ENCODE results near the gene FNDC4. TPM values are rescaled to one million over a fixed set of nuclear protein-coding genes. Genes with fewer than 3 reads are reported as not detected.

Gene FNDC4
- polyA plus RNA-seq, 1 donor from 2014 or later: 68.2 TPM

DNA sequence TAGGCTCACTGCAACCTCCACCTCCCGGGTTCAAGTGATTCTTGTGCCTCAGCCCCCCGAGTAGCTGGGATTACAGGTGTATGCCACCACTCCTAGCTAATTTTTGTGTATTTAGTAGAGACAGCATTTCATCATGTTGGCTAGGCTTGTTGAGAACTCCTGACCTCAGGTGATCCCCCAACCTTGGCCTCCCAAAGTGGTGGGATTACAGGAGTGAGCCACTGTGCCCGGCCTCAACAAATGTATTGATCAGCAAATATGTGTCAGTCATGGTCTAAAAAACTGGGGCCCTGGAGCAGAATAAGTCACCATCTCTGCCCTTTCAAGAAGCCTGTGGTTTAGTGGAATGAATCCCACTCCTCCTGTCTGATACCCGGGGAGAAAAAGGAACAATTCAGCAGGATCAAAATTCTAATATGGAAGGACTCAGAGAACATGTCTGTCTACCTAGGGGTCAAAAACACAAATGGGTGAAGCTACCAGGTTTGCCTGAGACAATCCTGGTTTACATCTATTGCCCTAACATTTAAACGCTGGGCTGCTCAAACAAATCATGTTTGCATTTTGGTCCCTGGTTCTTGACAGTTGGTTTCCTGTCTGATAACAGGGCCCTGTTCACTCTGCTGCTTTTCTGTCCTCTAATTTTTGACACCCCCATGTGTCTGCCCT lies 23.2 kb upstream of the FNDC4 start:
- Histone ChIP-seq H3F3A (ENCODE audit: insufficient read depth, low read length, poor library complexity, severe bottlenecking) (no peaks in the 10 kb centered on the region), H3K9ac (ENCODE audit: low read length) (no peak overlapping the region), H3K27ac (ENCODE audit: low read length) (no peak overlapping the region), H3K4me3 (ENCODE audit: low read length) (no peak overlapping the region), H4K20me1 (ENCODE audit: insufficient read depth) (no peaks in the 10 kb centered on the region), H3K36me3 (ENCODE audit: insufficient read depth, low read length) (no peaks in the 10 kb centered on the region), H3K79me2 (replicated peaks; ENCODE audit: insufficient read depth, low read length) (no peaks in the 10 kb centered on the region), H3K9me2 (ENCODE audit: insufficient read depth, low read length) (no peaks in the 10 kb centered on the region), H3K4me2 (ENCODE audit: low read length) (no peak overlapping the region), H3K27me3 (ENCODE audit: insufficient read depth, low read depth, low read length) (no peaks in the 10 kb centered on the region), H3K9me3 (ENCODE audit: low read length) (no peaks in the 10 kb centered on the region), H2AFZ (ENCODE audit: low read depth, low read length) (no peak overlapping the region)
- TF ChIP-seq MXI1 (conservative IDR thresholded peaks at IDR 0.05; ENCODE audit: poor library complexity, severe bottlenecking) (no peak), TAF1 (IDR thresholded peaks at IDR 0.05; ENCODE audit: low read depth) (no peak)

DNA sequence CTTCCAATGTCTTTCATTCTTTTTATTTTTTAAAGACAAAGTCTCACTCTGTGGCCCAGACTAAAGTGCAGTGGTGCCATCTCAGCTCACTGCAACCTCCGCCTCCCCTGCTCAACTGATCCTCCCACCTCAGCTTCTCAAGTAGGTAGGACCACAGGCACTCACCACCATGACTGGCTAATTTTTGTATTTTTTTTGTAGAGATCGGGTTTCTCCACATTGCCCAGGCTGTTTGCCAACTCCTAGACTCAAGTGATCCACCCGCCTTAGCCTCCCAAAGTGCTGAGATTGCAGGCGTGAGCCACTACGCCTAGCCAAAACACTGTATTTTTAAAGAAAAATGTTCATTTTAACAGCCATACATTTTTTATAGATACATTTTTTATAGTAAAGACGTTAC lies 14.3 kb upstream of the FNDC4 start:
- TF ChIP-seq EP300 (conservative IDR thresholded peaks at IDR 0.05; ENCODE audit: poor library complexity, severe bottlenecking) (no peak), RAD21 (conservative IDR thresholded peaks at IDR 0.05) (no peak), EZH2 (IDR thresholded peaks at IDR 0.05; ENCODE audit: borderline replicate concordance, insufficient read depth, low read length, poor library complexity, severe bottlenecking) (no peak), TAF1 (IDR thresholded peaks at IDR 0.05; ENCODE audit: low read depth) (no peak), SMC3 (conservative IDR thresholded peaks at IDR 0.05; ENCODE audit: poor library complexity) (no peak), POLR2AphosphoS5 (IDR thresholded peaks at IDR 0.05) (no peak), MXI1 (conservative IDR thresholded peaks at IDR 0.05; ENCODE audit: poor library complexity, severe bottlenecking) (no peak)
- TF ChIP-seq, protein P1, sequence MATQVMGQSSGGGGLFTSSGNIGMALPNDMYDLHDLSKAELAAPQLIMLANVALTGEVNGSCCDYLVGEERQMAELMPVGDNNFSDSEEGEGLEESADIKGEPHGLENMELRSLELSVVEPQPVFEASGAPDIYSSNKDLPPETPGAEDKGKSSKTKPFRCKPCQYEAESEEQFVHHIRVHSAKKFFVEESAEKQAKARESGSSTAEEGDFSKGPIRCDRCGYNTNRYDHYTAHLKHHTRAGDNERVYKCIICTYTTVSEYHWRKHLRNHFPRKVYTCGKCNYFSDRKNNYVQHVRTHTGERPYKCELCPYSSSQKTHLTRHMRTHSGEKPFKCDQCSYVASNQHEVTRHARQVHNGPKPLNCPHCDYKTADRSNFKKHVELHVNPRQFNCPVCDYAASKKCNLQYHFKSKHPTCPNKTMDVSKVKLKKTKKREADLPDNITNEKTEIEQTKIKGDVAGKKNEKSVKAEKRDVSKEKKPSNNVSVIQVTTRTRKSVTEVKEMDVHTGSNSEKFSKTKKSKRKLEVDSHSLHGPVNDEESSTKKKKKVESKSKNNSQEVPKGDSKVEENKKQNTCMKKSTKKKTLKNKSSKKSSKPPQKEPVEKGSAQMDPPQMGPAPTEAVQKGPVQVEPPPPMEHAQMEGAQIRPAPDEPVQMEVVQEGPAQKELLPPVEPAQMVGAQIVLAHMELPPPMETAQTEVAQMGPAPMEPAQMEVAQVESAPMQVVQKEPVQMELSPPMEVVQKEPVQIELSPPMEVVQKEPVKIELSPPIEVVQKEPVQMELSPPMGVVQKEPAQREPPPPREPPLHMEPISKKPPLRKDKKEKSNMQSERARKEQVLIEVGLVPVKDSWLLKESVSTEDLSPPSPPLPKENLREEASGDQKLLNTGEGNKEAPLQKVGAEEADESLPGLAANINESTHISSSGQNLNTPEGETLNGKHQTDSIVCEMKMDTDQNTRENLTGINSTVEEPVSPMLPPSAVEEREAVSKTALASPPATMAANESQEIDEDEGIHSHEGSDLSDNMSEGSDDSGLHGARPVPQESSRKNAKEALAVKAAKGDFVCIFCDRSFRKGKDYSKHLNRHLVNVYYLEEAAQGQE (IDR thresholded peaks at IDR 0.05; ENCODE audit: borderline replicate concordance): no peak
- TF ChIP-seq, protein P2, sequence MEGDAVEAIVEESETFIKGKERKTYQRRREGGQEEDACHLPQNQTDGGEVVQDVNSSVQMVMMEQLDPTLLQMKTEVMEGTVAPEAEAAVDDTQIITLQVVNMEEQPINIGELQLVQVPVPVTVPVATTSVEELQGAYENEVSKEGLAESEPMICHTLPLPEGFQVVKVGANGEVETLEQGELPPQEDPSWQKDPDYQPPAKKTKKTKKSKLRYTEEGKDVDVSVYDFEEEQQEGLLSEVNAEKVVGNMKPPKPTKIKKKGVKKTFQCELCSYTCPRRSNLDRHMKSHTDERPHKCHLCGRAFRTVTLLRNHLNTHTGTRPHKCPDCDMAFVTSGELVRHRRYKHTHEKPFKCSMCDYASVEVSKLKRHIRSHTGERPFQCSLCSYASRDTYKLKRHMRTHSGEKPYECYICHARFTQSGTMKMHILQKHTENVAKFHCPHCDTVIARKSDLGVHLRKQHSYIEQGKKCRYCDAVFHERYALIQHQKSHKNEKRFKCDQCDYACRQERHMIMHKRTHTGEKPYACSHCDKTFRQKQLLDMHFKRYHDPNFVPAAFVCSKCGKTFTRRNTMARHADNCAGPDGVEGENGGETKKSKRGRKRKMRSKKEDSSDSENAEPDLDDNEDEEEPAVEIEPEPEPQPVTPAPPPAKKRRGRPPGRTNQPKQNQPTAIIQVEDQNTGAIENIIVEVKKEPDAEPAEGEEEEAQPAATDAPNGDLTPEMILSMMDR (IDR thresholded peaks at IDR 0.05; ENCODE audit: poor library complexity, severe bottlenecking): no peak
- Histone ChIP-seq H3K36me3 (ENCODE audit: insufficient read depth, low read length) (no peaks in the 10 kb centered on the region), H3K27me3 (ENCODE audit: insufficient read depth, low read depth, low read length) (no peaks in the 10 kb centered on the region), H3K9ac (ENCODE audit: low read length) (no peak overlapping the region), H3K79me2 (replicated peaks; ENCODE audit: insufficient read depth, low read length) (no peaks in the 10 kb centered on the region), H3K4me3 (ENCODE audit: low read length) (no peak overlapping the region), H3F3A (ENCODE audit: insufficient read depth, low read length, poor library complexity, severe bottlenecking) (no peaks in the 10 kb centered on the region), H4K20me1 (ENCODE audit: insufficient read depth) (no peaks in the 10 kb centered on the region), H3K9me3 (ENCODE audit: low read length) (no peaks in the 10 kb centered on the region), H3K27ac (ENCODE audit: low read length) (no peak overlapping the region), H2AFZ (ENCODE audit: low read depth, low read length) (no peak overlapping the region), H3K4me2 (ENCODE audit: low read length) (no peak overlapping the region), H3K9me2 (ENCODE audit: insufficient read depth, low read length) (no peaks in the 10 kb centered on the region)
